HG03460 (cell line): ENCODE data around the gene STX8.

ENCODE experiments used
- ATAC-seq: cut with Tn5 transposase; IDR thresholded peaks from one replicate; pipeline ENCODE4 v1.9.1; 2021; ENCODE audit not compliant: unreplicated experiment

Gene STX8

DNA sequence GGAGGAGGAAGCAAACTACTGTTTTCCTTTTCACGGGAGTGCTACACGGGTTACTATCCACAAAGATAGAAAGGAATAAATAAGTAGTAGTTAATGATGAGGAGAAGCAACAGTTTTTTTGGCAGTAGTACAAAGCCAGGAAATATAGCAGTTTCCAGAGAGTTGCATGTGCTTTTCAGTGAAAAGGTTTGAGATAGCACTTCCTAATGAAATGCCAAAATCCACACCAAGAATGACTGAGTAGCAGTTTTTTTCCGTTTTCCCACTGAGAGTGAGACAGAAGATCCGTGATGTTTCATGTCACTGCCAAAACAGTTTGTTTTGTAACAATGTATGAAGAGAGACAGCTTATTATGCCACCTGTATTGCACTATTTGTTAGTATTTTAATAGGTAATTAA lies 129.1 kb downstream of the STX8 start:
- no peak for ATAC-seq

DNA sequence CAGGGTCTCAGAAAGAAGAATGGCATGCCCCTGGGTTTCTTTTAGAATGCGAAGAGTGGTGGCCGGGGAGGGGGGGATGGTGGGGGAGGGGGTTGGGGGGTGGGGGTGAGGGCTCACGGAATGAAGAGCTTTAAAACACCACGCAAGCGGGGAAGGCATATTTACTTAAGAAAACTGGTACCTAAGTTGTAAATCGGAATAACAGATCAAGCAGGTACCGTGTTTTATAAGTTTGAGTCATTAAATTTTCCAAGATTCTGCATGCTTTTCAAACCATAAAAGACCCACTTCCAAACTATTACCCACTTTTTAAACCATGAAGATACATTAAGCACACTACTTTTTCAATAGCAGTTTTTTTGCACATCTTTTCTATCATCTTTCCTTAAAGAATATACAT lies 130.2 kb downstream of the STX8 start:
- no peak for ATAC-seq

GRCh38 chr17:9444687-9445086 lies 130.9 kb downstream of the STX8 start:
- no peak for ATAC-seq

DNA sequence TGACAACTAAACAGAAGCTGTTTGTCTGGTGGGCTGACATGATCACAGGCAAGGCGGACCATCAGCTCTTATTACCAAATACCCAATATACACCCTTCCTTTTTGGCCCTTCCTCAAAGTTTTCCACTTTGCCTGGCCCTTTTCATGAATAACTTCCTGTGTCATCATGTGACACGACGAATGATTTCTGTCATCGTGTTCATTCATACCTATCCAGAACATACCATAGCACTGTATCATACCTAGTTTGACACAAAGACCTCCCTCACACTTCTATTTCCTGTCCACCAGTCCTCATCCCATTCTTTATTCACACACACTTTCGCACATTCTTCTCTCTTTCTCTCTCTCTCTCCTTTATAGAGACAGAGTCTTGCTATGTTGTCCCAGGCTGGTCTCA lies 131.8 kb downstream of the STX8 start:
- no peak for ATAC-seq

- no peak for ATAC-seq
Measured at GRCh38 chr17:9439851-9440250, 135.8 kb downstream of the STX8 start.

- no peak for ATAC-seq
Measured at GRCh38 chr17:9436630-9437029, 139.0 kb downstream of the STX8 start.

GRCh38 chr17:9435165-9435564 lies 140.5 kb downstream of the STX8 start:
- no peak for ATAC-seq

DNA sequence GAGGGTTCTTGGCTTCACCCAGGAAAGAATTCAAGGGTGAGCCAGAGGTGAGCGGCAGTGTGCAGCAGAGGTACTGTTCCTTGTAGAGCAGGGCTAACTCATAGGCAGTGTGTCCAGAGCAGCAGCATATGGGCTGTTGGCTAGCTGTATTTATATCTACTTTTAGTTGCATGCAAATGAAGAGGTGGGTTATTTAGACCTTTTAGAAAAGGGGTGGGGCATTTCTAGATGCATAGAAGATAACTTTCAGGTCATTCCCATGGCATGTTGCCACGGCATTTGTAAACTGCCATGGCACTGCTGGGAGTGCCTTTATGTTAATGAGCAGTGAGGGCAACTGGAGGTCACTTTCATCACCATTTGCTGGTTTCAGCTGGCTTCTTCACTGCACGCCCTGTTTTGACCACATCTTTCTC lies 141.0 kb downstream of the STX8 start:
- ATAC-seq: no peak

- no peak for ATAC-seq
Measured at GRCh38 chr17:9432934-9433421, 142.6 kb downstream of the STX8 start.

GRCh38 chr17:9432134-9432885 lies 143.3 kb downstream of the STX8 start:
- ATAC-seq: peak; percentile 47

DNA sequence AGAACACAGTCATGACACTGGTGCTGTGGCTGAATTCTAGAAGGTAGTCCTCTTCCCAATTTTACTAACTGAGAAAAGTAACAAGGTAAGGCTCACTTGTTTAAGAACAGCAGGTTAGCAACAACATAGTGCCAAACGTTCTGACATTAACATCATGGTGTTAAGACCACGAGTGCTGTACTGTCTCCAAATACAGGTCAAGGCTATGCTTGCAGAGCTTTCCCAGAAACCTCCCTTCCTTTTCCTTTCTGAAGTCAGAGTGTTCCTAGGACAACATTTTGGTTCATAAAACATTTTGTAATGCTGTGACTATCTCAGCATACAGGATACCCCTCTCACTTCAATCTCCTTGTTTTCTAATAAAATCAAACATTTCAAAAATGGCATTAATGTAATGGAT lies 144.0 kb downstream of the STX8 start:
- no peak for ATAC-seq

DNA sequence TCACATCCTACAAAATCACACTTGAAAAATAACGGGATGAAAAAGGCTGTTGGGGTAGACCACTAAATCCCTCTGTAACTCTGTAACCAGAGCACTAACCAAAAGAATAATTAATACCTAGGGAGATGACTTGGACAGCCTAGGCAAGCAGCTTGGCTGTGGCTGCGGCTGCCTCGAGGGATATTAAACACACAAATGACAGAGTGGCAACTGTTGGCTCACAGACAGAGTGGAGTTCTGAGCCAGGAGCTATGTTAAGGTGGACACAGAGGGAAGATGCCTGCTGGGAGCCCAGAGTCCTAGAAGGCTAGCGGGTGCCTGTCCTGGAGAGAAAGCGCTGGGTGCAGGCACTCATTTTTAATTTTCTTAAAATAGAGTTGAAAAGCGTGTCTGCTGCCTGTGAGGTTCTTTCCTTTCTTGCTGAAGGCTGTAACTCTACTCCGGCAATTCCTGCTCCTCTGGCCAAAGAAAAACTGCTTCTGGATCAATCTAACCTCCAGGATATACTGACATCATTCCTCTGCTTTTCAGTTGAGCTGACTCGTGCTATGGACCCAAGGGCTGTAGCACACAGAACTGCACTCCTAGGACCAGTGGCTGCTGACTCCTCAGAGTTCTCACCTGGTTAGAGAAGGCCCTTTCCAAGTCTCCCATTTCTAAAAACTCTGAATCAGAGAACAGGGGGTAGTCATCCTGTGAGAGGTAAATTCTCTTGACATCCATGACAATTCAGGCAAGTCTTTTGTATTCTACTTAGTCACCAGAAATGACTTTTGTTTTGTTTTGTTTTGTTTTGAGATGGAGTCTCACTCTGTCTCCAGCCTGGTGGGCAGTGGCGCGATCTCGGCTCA lies 147.9 kb downstream of the STX8 start:
- no peak for ATAC-seq

DNA sequence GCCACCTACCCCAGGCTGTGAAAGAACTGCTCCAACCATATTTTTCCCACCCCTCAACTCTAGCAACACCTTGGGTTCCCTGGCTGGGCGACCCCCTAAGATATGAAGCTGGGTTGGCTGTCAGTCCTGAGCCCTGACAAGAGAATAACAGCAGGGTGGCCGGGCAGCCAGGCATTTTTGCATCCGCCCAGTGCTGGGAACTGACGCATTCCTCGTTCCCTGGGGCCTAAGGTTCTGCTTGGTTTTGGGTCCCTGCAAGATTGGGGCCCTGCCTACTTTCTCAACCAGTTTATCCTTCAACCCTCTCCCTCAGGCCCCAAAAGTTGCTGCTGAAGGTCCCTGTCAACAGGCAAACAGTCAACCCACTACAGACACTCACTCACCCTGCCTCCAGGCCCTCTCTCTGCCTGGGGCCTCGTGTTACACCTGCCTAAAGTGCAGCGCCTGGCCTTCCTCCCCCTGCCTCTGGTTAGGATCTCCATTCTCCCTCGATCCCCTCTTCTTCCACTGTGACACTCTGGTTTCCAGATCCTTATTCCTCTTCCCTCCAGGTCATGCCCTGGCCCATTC lies 151.5 kb downstream of the STX8 start:
- ATAC-seq: no peak

GRCh38 chr17:9421525-9421924 lies 154.1 kb downstream of the STX8 start:
- ATAC-seq: no peak

DNA sequence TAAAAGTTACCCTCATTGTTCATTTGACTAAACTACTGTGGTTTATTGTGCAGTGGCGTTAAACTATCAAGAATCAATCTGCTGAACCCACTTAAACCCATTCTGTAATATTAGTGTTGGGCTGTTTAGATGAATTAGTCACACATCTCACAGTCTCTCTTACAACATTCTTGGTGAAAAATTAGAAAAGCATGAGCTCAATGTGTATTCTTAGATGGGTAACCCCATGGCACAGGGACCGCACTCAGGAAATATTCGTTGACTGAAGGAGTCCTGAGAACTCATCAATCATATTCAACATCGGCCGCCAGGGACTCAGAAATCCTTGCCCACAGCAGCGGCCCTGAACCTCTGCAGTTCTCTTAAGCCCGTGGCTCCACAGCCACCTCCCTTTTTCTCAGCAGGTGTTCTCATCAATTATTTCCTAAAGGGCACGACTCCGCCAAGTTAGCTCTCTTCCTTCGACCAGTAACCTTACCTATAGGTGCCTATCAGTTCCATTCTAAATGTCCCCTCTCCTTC lies 155.6 kb downstream of the STX8 start:
- no peak for ATAC-seq

GRCh38 chr17:9414471-9414870 lies 161.1 kb downstream of the STX8 start:
- ATAC-seq: peak; percentile 97

DNA sequence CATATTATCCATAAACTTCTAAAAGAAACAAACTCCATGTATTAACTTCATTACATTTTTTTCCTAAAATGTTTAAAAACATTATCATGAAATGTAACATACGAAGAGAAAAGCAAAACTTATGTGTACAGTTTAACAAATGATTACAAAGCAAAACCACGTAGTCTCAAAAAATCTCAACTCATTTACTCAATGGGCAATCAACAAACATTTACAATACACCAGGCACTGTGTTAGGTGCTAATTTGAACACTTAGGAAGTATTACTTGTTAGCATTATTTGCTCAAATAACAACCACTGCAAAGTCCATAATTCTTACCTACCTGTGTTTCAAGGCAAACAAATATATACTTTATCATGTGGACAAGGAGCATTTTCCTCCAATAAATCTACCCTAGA lies 164.9 kb downstream of the STX8 start:
- ATAC-seq: no peak

GRCh38 chr17:9410301-9410700 lies 165.3 kb downstream of the STX8 start:
- ATAC-seq: no peak

- no peak for ATAC-seq
Measured at GRCh38 chr17:9409878-9410277, 165.7 kb downstream of the STX8 start.

GRCh38 chr17:9408868-9409829 lies 166.5 kb downstream of the STX8 start:
- no peak for ATAC-seq
